HCT116 (cell line): Measurements from ENCODE around the gene PRKCQ. TPM values are rescaled to one million over a fixed set of nuclear protein-coding genes. Genes with fewer than 3 reads are reported as not detected.

Source experiments
- ATAC-seq: fragments of 200-7000 bp; cut with Tn5 transposase; 2 replicates; pipeline ENCODE4 v1.9.1; 2020; ENCODE audit warnings: mild to moderate bottlenecking, moderate library complexity
- BruUV-seq: library from RNA; stranded (reverse); fragments of 400-500 nt; replicated peaks from 2 replicates; lab custom pipeline; 2021; lab: Mats Ljungman, UMichigan
- CTCF ChIA-PET: fragments of 300-600 bp; sonication (Branson Sonifier 250); formaldehyde crosslinking; loops from one replicate; lab custom pipeline; 2021; ENCODE audit warnings: antibody characterized with exemption; lab: Charles Lee
- POLR2A ChIA-PET: fragments of 300-600, 350-600 bp; sonication (Branson Sonifier 250); formaldehyde crosslinking; loops from one replicate; lab custom pipeline; 2021; ENCODE audit warnings: antibody characterized with exemption; lab: Charles Lee
- RAD21 ChIA-PET, 2 experiments: fragments of 300-600 bp; sonication (Branson Sonifier 250); formaldehyde crosslinking; loops; one replicate each; lab custom pipeline; 2023; ENCODE audit warnings: low total read pairs in 2 of 2; ENCODE audit not compliant: uncharacterized antibody in 2 of 2, unreplicated experiment in 2 of 2, low non-redundant PET in 1 of 2; lab: Charles Lee
- DNase-seq: peaks from one replicate; pipeline ENCODE4 v3.0.0-alpha.2; 2010; ENCODE audit warnings: low read depth, low spot score
- H2AFZ ChIP-seq: fragments of 200-600 bp; shearing (Covaris generic), sonication (generic); 2 replicates; pipeline ENCODE4 v1.6.1; 2017; ENCODE audit warnings: low read depth, mixed run types, mixed read lengths, antibody characterized with exemption, low read length; ENCODE audit not compliant: poor library complexity, severe bottlenecking
- H3K27ac ChIP-seq: 2 replicates; pipeline ENCODE4 v1.5.1; 2012; ENCODE audit warnings: low read depth, low read length
- H3K27me3 ChIP-seq: fragments of 200-600 bp; sonication (generic); 2 replicates; pipeline ENCODE4 v1.6.1; 2016; ENCODE audit warnings: mixed run types, low read length, mixed read lengths; ENCODE audit not compliant: insufficient read depth
- H3K36me3 ChIP-seq, 2 experiments: fragments of 200-500 bp in 1 of 2; fragments of 200-600 bp in 1 of 2; sonication (Bioruptor generic) in 1 of 2; sonication (generic) in 1 of 2; 2 replicates each; pipeline versions ENCODE4 v1.5.1 to v1.6.1; 2014 to 2016; ENCODE audit warnings: low read length in 2 of 2, inconsistent platforms in 1 of 2, mixed read lengths in 1 of 2, mixed run types in 1 of 2; ENCODE audit not compliant: insufficient read depth in 2 of 2, control insufficient read depth in 1 of 2
- H3K4me1 ChIP-seq, 2 experiments: fragments of 200-600 bp in 1 of 2; sonication (generic) in 1 of 2; 2 replicates each; pipeline versions ENCODE4 v1.5.1 to v1.6.1; 2012 to 2017; ENCODE audit warnings: low read length in 2 of 2, inconsistent platforms in 1 of 2, mild to moderate bottlenecking in 1 of 2, mixed read lengths in 1 of 2, mixed run types in 1 of 2, moderate library complexity in 1 of 2; ENCODE audit not compliant: insufficient read depth in 2 of 2, control insufficient read depth in 1 of 2
- H3K4me2 ChIP-seq: fragments of 200-600 bp; sonication (generic); 2 replicates; pipeline ENCODE4 v1.6.1; 2017; ENCODE audit warnings: mixed run types, low read length, mixed read lengths
- H3K4me3 ChIP-seq, 2 experiments: fragments of 200-600 bp in 1 of 2; sonication (generic) in 1 of 2; replicated peaks in 1 of 2; 2 replicates each; pipeline ENCODE4 v1.5.1; 2011 to 2016; ENCODE audit warnings: low read length in 2 of 2, control low read depth in 1 of 2, low read depth in 1 of 2, mild to moderate bottlenecking in 1 of 2, mixed read lengths in 1 of 2, mixed run types in 1 of 2
- H3K79me2 ChIP-seq: fragments of 200-600 bp; sonication (generic); 2 replicates; pipeline ENCODE4 v1.6.1; 2017; ENCODE audit warnings: mild to moderate bottlenecking, mixed run types, low read length, moderate library complexity, mixed read lengths; ENCODE audit not compliant: insufficient read depth
- H3K9ac ChIP-seq: fragments of 200-600 bp; sonication (generic); 2 replicates; pipeline ENCODE4 v1.6.1; 2016; ENCODE audit warnings: low read length, mixed read lengths
- H3K9me2 ChIP-seq: fragments of 200-600 bp; sonication (generic), shearing (Covaris generic); 2 replicates; pipeline ENCODE4 v1.6.1; 2017; ENCODE audit warnings: mixed run types, mild to moderate bottlenecking, moderate library complexity; ENCODE audit not compliant: insufficient read depth
- H3K9me3 ChIP-seq, 2 experiments: fragments of 200-500 bp in 1 of 2; fragments of 200-600 bp in 1 of 2; sonication (Bioruptor generic) in 1 of 2; sonication (generic) in 1 of 2; 2 replicates each; pipeline ENCODE4 v1.6.1; 2014 to 2017; ENCODE audit warnings: low read length in 2 of 2, mixed read lengths in 2 of 2, inconsistent platforms in 1 of 2, low read depth in 1 of 2, mild to moderate bottlenecking in 1 of 2, mixed run types in 1 of 2, moderate library complexity in 1 of 2; ENCODE audit not compliant: control insufficient read depth in 1 of 2, insufficient read depth in 1 of 2
- H4K20me1 ChIP-seq: fragments of 200-600 bp; sonication (generic), shearing (Covaris generic); 2 replicates; pipeline ENCODE4 v1.6.1; 2017; ENCODE audit warnings: mixed run types, mild to moderate bottlenecking, moderate library complexity; ENCODE audit not compliant: insufficient read depth
- ATF3 ChIP-seq: IDR thresholded peaks from 2 replicates; pipeline ENCODE4 v1.6.1; 2012
- CBX3 ChIP-seq: IDR thresholded peaks from 2 replicates; pipeline ENCODE4 v1.6.1; 2012; ENCODE audit warnings: low read depth
- EGR1 ChIP-seq: IDR thresholded peaks from 2 replicates; pipeline ENCODE4 v1.6.1; 2012; ENCODE audit warnings: low read depth
- EZH2 ChIP-seq: fragments of 200-600 bp; sonication (generic); IDR thresholded peaks from 2 replicates; pipeline ENCODE4 v1.6.1; 2017; ENCODE audit warnings: antibody characterized with exemption, mixed run types
- EZH2phosphoT487 ChIP-seq: fragments of 200-600 bp; IDR thresholded peaks from 2 replicates; pipeline ENCODE4 v1.6.1; 2018; ENCODE audit warnings: antibody characterized with exemption, borderline replicate concordance
- FOSL1 ChIP-seq: IDR thresholded peaks from 2 replicates; pipeline ENCODE4 v1.6.1; 2012; ENCODE audit warnings: low read depth
- JUND ChIP-seq: IDR thresholded peaks from 2 replicates; pipeline ENCODE4 v1.6.1; 2012
- MAX ChIP-seq: IDR thresholded peaks from 2 replicates; pipeline ENCODE4 v1.6.1; 2012
- POLR2A ChIP-seq: IDR thresholded peaks from 2 replicates; pipeline ENCODE4 v1.7.0; 2011; ENCODE audit warnings: borderline replicate concordance; ENCODE audit not compliant: insufficient read depth, insufficient read length; ENCODE audit errors: extremely low read depth
- POLR2AphosphoS5 ChIP-seq: IDR thresholded peaks from 2 replicates; pipeline ENCODE4 v1.6.1; 2011; ENCODE audit warnings: mild to moderate bottlenecking, low read depth, low read length, moderate library complexity
- RAD21 ChIP-seq: IDR thresholded peaks from 2 replicates; pipeline ENCODE4 v1.6.1; 2012; ENCODE audit warnings: low read depth, mild to moderate bottlenecking
- REST ChIP-seq: IDR thresholded peaks from 2 replicates; pipeline ENCODE4 v1.6.1; 2012; ENCODE audit warnings: low read depth
- SP1 ChIP-seq: IDR thresholded peaks from 2 replicates; pipeline ENCODE4 v1.6.1; 2012; ENCODE audit warnings: low read depth
- TCF7L2 ChIP-seq: IDR thresholded peaks from 2 replicates; pipeline ENCODE4 v1.7.0; 2011; ENCODE audit warnings: borderline replicate concordance, inconsistent platforms; ENCODE audit not compliant: insufficient read depth, insufficient read length; ENCODE audit errors: extremely low read depth
- ZBTB33 ChIP-seq: IDR thresholded peaks from 2 replicates; pipeline ENCODE4 v1.6.1; 2011; ENCODE audit warnings: mild to moderate bottlenecking, low read length, moderate library complexity; ENCODE audit not compliant: insufficient replicate concordance; ENCODE audit errors: extremely low read depth
- ZFX ChIP-seq: fragments of 450-650 bp; IDR thresholded peaks from 2 replicates; pipeline ENCODE4 v1.6.1; 2017
- ZNF274 ChIP-seq: fragments of 200-500 bp; sonication (Bioruptor generic); IDR thresholded peaks from 2 replicates; pipeline ENCODE4 v1.6.1; 2014; ENCODE audit warnings: mild to moderate bottlenecking, low read depth, low read length, inconsistent platforms
- intact Hi-C: fragments of 100-400 bp; cut with micrococcal nuclease; formaldehyde crosslinking; loops from 2 replicates; pipeline ENCODE4 v1.10.0; 2022
- total RNA-seq: library from RNA; stranded (reverse); gene quantifications from one replicate; pipeline ENCODE4 v1.2.1, GENCODE V29; 2021; ENCODE audit not compliant: unreplicated experiment

The PRKCQ gene
- total RNA-seq, 1 experiment from 2014 or later: 0.54 TPM

GRCh38 chr10:6558272-6558671 lies 21.8 kb downstream of the PRKCQ start:
- H3K27me3 ChIP-seq: peaks cover 64% of the 10 kb centered on the region
- H4K20me1 ChIP-seq: no peaks in the 10 kb centered on the region
- H3K79me2 ChIP-seq: no peaks in the 10 kb centered on the region
- H3K4me1 ChIP-seq: no peaks in the 10 kb centered on the region
- ChIA-PET RAD21 (no interaction called here), POLR2A (no interaction called here), CTCF (no interaction called here)
- DNase-seq (no peak), ATAC-seq (no peak)
- no peak overlapping the region for H3K9ac ChIP-seq
- no peaks in the 10 kb centered on the region for H3K9me2 ChIP-seq
- no peak overlapping the region for H3K4me3 ChIP-seq
- TF ChIP-seq ZFX: no peak
- TF ChIP-seq EZH2phosphoT487: no peak
- TF ChIP-seq EZH2: no peak
- no peak for TF ChIP-seq RAD21
- TF ChIP-seq JUND: no peak
- TF ChIP-seq EGR1: no peak
- no peak for TF ChIP-seq TCF7L2
- TF ChIP-seq FOSL1: no peak
- no peak for TF ChIP-seq SP1
- no peak for TF ChIP-seq ZNF274
- H2AFZ ChIP-seq: no peak overlapping the region
- intact Hi-C loops: no loop called here
- H3K9me3 ChIP-seq: no peaks in the 10 kb centered on the region
- BruUV-seq: no TSS peak
- H3K4me2 ChIP-seq: no peak overlapping the region
- H3K36me3 ChIP-seq: no peaks in the 10 kb centered on the region
- H3K27ac ChIP-seq: no peak overlapping the region

GRCh38 chr10:6553937-6554336 lies 26.1 kb downstream of the PRKCQ start:
- Histone ChIP-seq H3K9me3 (no peaks in the 10 kb centered on the region), H2AFZ (no peak overlapping the region), H3K27ac (no peak overlapping the region), H3K4me2 (no peak overlapping the region), H3K9me2 (no peaks in the 10 kb centered on the region), H3K4me3 (no peak overlapping the region), H3K27me3 (peaks cover 58% of the 10 kb centered on the region), H3K4me1 (no peaks in the 10 kb centered on the region), H3K9ac (no peak overlapping the region), H4K20me1 (no peaks in the 10 kb centered on the region), H3K36me3 (no peaks in the 10 kb centered on the region), H3K79me2 (no peaks in the 10 kb centered on the region)
- ChIA-PET RAD21 (no interaction called here), CTCF (no interaction called here), POLR2A (no interaction called here)
- intact Hi-C loops: no loop called here
- TF ChIP-seq MAX: no peak
- no peak for TF ChIP-seq ATF3
- no peak for TF ChIP-seq POLR2A
- no peak for TF ChIP-seq FOSL1
- no peak for TF ChIP-seq RAD21
- TF ChIP-seq POLR2AphosphoS5: no peak
- no peak for TF ChIP-seq EGR1
- no peak for TF ChIP-seq CBX3
- no peak for TF ChIP-seq REST
- TF ChIP-seq EZH2phosphoT487: no peak
- no peak for TF ChIP-seq EZH2
- no peak for TF ChIP-seq ZBTB33
- ATAC-seq (no peak), DNase-seq (no peak)
- BruUV-seq: no TSS peak
